ENCODE data around the gene SLC27A4. TPM values are rescaled to one million over a fixed set of nuclear protein-coding genes. Genes with fewer than 3 reads are reported as not detected.

SLC27A4 gene
- total and polyA plus RNA-seq, 4 donors = 6.8 to 29.7 (median 24.2) TPM

DNA sequence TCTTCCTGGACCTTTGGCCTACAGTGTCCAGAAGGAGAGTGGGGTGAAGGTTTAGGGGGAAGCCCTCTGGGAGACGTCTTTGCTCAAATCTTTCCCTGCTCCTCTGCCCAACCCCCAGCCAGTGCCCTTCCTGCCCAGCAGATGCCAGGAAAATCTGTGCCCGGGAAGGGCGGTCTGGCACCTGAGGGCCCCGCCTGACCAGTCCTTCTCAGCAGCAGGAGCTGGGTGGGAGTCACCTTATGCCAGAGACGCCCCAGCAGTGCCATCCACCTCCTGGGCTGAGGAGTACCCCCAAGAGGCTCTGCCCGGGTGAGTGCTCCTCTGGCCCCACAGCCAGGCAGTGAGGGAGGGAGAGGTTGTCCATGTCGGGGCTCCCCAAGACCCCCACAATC is 65.4 kb downstream of the SLC27A4 start:
- peaks cover 0 to 8% (median 3%) of the 10 kb centered on the region in 3 donors for H3K27me3 ChIP-seq (ENCODE audit: control insufficient read depth in 3 of 3, insufficient read depth in 3 of 3, low read length in 2 of 3)
- H3K9me3 ChIP-seq (ENCODE audit: control insufficient read depth in 4 of 4, insufficient read depth in 3 of 4, low read length in 3 of 4) = no peaks in the 10 kb centered on the region

GRCh38 chr9:128406848-128407391 is 66.6 kb downstream of the SLC27A4 start:
- WGBS, 2 donors = 80 to 82% methylated on average over 9 of the region's 9 CpGs
- H3K9ac ChIP-seq (ENCODE audit: insufficient read depth in 1 of 2, low read length in 2 of 2) = no peak overlapping the region
- H3K27me3 ChIP-seq (ENCODE audit: control insufficient read depth in 3 of 3, insufficient read depth in 3 of 3, low read length in 2 of 3) = peaks cover 0 to 8% (median 3%) of the 10 kb centered on the region in 3 donors
- H3K36me3 ChIP-seq (ENCODE audit: control insufficient read depth in 4 of 4, insufficient read depth in 4 of 4, low read length in 4 of 4) = no peaks in the 10 kb centered on the region
- no peak overlapping the region for H3K4me3 ChIP-seq
- H3K27ac ChIP-seq (ENCODE audit: low read depth in 1 of 2, low read length in 1 of 2) = no peak overlapping the region
- no peaks in the 10 kb centered on the region for H3K9me3 ChIP-seq (ENCODE audit: control insufficient read depth in 4 of 4, insufficient read depth in 3 of 4, low read length in 3 of 4)
- H3K4me1 ChIP-seq (ENCODE audit: control insufficient read depth in 5 of 5, insufficient read depth in 5 of 5, low read length in 5 of 5) = no peaks in the 10 kb centered on the region
- no peak for TF ChIP-seq CTCF (IDR thresholded peaks at IDR 0.05; ENCODE audit: control extremely low read depth, extremely low read depth)
- no peak for DNase-seq
- ATAC-seq (ENCODE audit: insufficient read depth, low FRiP score) = no peak

More for the DNA sequence above, 65.4 kb downstream of the SLC27A4 start:
- no peak overlapping the region for H3K4me3 ChIP-seq
- 59 to 80% methylated on average over 7 of the region's 7 CpGs for WGBS, 2 donors
- no peak for ATAC-seq (ENCODE audit: insufficient read depth, low FRiP score)
- no peak for TF ChIP-seq CTCF (IDR thresholded peaks at IDR 0.05; ENCODE audit: control extremely low read depth, extremely low read depth)
- H3K4me1 ChIP-seq (ENCODE audit: control insufficient read depth in 5 of 5, insufficient read depth in 5 of 5, low read length in 5 of 5) = no peaks in the 10 kb centered on the region
- no peaks in the 10 kb centered on the region for H3K36me3 ChIP-seq (ENCODE audit: control insufficient read depth in 4 of 4, insufficient read depth in 4 of 4, low read length in 4 of 4)
- H3K27ac ChIP-seq (ENCODE audit: low read depth in 1 of 2, low read length in 1 of 2) = no peak overlapping the region
- no peak for DNase-seq
- no peak overlapping the region for H3K9ac ChIP-seq (ENCODE audit: insufficient read depth in 1 of 2, low read length in 2 of 2)

GRCh38 chr9:128408963-128409431 is 68.7 kb downstream of the SLC27A4 start:
- H3K27me3 ChIP-seq (ENCODE audit: control insufficient read depth in 3 of 3, insufficient read depth in 3 of 3, low read length in 2 of 3) = peaks cover 0 to 4% (median 3%) of the 10 kb centered on the region in 3 donors
- ATAC-seq (ENCODE audit: insufficient read depth, low FRiP score) (no peak), DNase-seq (no peak)
- no peak overlapping the region for H3K4me3 ChIP-seq
- no peak overlapping the region for H3K9ac ChIP-seq (ENCODE audit: insufficient read depth in 1 of 2, low read length in 2 of 2)
- H3K27ac ChIP-seq (ENCODE audit: low read depth in 1 of 2, low read length in 1 of 2) = no peak overlapping the region
- no peak for TF ChIP-seq CTCF (IDR thresholded peaks at IDR 0.05; ENCODE audit: control extremely low read depth, extremely low read depth)
- no peaks in the 10 kb centered on the region for H3K9me3 ChIP-seq (ENCODE audit: control insufficient read depth in 4 of 4, insufficient read depth in 3 of 4, low read length in 3 of 4)
- peaks cover 0 to 2% (median 0%) of the 10 kb centered on the region in 5 donors for H3K4me1 ChIP-seq (ENCODE audit: control insufficient read depth in 5 of 5, insufficient read depth in 5 of 5, low read length in 5 of 5)
- WGBS, 2 donors = 40 to 49% methylated on average over 25 to 26 of the region's 26 CpGs
- H3K36me3 ChIP-seq (ENCODE audit: control insufficient read depth in 4 of 4, insufficient read depth in 4 of 4, low read length in 4 of 4) = no peaks in the 10 kb centered on the region

GRCh38 chr9:128409450-128409849 is 69.1 kb downstream of the SLC27A4 start:
- Histone ChIP-seq H3K9me3 (ENCODE audit: control insufficient read depth in 4 of 4, insufficient read depth in 3 of 4, low read length in 3 of 4) (no peaks in the 10 kb centered on the region), H3K27ac (ENCODE audit: low read depth in 1 of 2, low read length in 1 of 2) (no peak overlapping the region), H3K4me1 (ENCODE audit: control insufficient read depth in 5 of 5, insufficient read depth in 5 of 5, low read length in 5 of 5) (peaks cover 0 to 2% (median 0%) of the 10 kb centered on the region in 5 donors), H3K9ac (ENCODE audit: insufficient read depth in 1 of 2, low read length in 2 of 2) (no peak overlapping the region), H3K27me3 (ENCODE audit: control insufficient read depth in 3 of 3, insufficient read depth in 3 of 3, low read length in 2 of 3) (peaks cover 0 to 4% (median 3%) of the 10 kb centered on the region in 3 donors), H3K4me3 (no peak overlapping the region), H3K36me3 (ENCODE audit: control insufficient read depth in 4 of 4, insufficient read depth in 4 of 4, low read length in 4 of 4) (no peaks in the 10 kb centered on the region)
- ATAC-seq (ENCODE audit: insufficient read depth, low FRiP score) (no peak), DNase-seq (no peak)
- no peak for TF ChIP-seq CTCF (IDR thresholded peaks at IDR 0.05; ENCODE audit: control extremely low read depth, extremely low read depth)
- WGBS, 2 donors = 65 to 66% methylated on average over 8 of the region's 8 CpGs

Measured in lung (tissue), 12 donors.